Measurements from ENCODE around the gene SLC22A23.

DNA sequence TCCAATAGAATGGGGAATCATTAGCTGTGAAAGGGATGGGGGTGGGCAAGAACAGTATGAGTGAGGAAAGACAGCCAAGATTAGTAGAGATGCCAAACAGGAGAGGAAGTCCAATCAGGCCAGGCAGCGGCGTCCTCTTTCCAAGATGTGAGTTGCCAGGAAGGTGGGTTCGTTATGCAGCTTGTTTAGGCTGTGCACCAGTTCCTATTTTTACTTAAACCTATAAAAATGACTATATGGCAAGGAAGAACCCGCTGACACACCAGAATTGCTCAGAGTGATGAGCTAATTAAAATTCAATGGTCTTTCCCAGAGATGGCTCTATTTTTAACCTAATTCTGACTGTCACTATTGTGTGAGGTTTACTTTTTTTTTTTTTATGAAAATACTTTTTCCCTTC, 88.2 kb downstream of the SLC22A23 start:
- no peak for TF ChIP-seq GATA3 (IDR thresholded peaks at IDR 0.05; ENCODE audit: low read depth, low read length)
- TF ChIP-seq GATA2 (IDR thresholded peaks at IDR 0.05; ENCODE audit: low read depth, low read length) = no peak
